Measurements from ENCODE around the gene FLRT2. TPM values are rescaled to one million over a fixed set of nuclear protein-coding genes. Genes with fewer than 3 reads are reported as not detected.

Gene FLRT2
- total RNA-seq, 1 experiment from 2014 or later, result 2.1 TPM

DNA sequence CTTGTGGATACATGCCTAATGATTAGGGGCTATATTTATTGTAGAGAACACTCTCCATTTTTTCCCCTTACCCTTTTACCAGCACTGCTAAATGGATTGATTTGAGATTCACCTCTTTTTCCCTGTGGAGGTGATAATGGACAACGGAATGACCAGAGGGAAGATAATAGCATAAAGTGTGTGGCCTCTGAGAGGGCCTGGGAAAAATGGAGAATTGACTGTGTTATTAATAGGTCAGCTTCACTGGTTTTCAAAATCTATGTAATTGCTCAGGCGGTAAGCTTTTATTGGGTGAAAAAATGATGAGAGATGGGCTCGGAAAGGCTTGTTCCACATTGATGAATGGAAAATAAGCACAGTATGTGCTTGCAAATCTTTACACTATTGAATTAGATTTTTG, 15.8 kb downstream of the FLRT2 start:
- Histone ChIP-seq H3K36me3 (ENCODE audit: low read depth) (no peaks in the 10 kb centered on the region), H3K27ac (no peak overlapping the region), H2AFZ (no peak overlapping the region), H3K4me1 (replicated peaks; ENCODE audit: insufficient read depth) (no peaks in the 10 kb centered on the region), H3K9me2 (ENCODE audit: insufficient read depth) (no peaks in the 10 kb centered on the region), H4K20me1 (ENCODE audit: insufficient read depth) (no peaks in the 10 kb centered on the region), H3K9me3 (ENCODE audit: insufficient read depth, low read depth) (no peaks in the 10 kb centered on the region), H3K79me2 (ENCODE audit: low read depth) (no peaks in the 10 kb centered on the region), H3K27me3 (ENCODE audit: insufficient read depth, low read depth) (no peaks in the 10 kb centered on the region), H3K4me2 (no peak overlapping the region), H3F3A (ENCODE audit: insufficient read depth, low read depth) (no peaks in the 10 kb centered on the region), H3K4me3 (no peak overlapping the region)
- CTCF ChIA-PET, result no interaction called here
- TF ChIP-seq EZH2 (IDR thresholded peaks at IDR 0.05; ENCODE audit: low read depth), result no peak
- no peak for TF ChIP-seq CTCF (conservative IDR thresholded peaks at IDR 0.05)
- POLR2A ChIA-PET (ENCODE audit: unreplicated experiment), result no interaction called here
- no TSS peak for BruUV-seq (replicated peaks)
- DNase-seq, result no peak
- intact Hi-C loops (cut with micrococcal nuclease; ENCODE audit: unreplicated experiment), result no loop called here

GRCh38 chr14:85546390-85546789, 16.4 kb downstream of the FLRT2 start:
- CTCF ChIA-PET, result no interaction called here
- no peak overlapping the region for H3K4me2 ChIP-seq

DNA sequence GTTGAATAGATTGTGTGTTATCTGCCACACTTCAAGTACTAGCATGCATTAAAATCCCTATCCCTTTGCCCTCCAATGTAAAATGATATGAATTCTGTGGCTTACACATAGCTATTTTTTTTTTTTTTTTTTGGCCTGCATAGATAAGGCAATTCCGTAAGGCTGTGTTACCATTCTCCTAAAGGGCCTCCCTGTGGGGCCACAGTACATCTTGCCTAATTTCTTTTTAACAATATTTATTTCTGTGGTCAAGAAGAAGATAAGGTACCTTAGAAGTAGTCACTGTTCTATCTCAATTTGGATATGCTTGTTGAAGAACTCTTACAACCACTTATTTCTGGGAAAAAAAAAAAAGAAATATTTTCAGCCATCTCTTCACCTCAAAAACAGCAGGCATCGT, 19.8 kb downstream of the FLRT2 start:
- H3K4me1 ChIP-seq (replicated peaks; ENCODE audit: insufficient read depth), result no peaks in the 10 kb centered on the region
- no peaks in the 10 kb centered on the region for H3F3A ChIP-seq (ENCODE audit: insufficient read depth, low read depth)
- no peaks in the 10 kb centered on the region for H3K9me3 ChIP-seq (ENCODE audit: insufficient read depth, low read depth)
- H3K9me2 ChIP-seq (ENCODE audit: insufficient read depth), result no peaks in the 10 kb centered on the region
- ChIA-PET POLR2A (ENCODE audit: unreplicated experiment) (no interaction called here), CTCF (no interaction called here)
- no peak overlapping the region for H3K4me3 ChIP-seq
- no peaks in the 10 kb centered on the region for H3K79me2 ChIP-seq (ENCODE audit: low read depth)
- H3K36me3 ChIP-seq (ENCODE audit: low read depth), result no peaks in the 10 kb centered on the region
- BruUV-seq (replicated peaks), result no TSS peak
- no peak for TF ChIP-seq EZH2 (IDR thresholded peaks at IDR 0.05; ENCODE audit: low read depth)
- TF ChIP-seq CTCF (conservative IDR thresholded peaks at IDR 0.05), result no peak
- no peak overlapping the region for H3K27ac ChIP-seq
- intact Hi-C loops (cut with micrococcal nuclease; ENCODE audit: unreplicated experiment), result no loop called here
- DNase-seq, result no peak
- no peaks in the 10 kb centered on the region for H3K27me3 ChIP-seq (ENCODE audit: insufficient read depth, low read depth)
- H4K20me1 ChIP-seq (ENCODE audit: insufficient read depth), result no peaks in the 10 kb centered on the region
- no peak overlapping the region for H3K4me2 ChIP-seq
- H2AFZ ChIP-seq, result no peak overlapping the region

More at GRCh38 chr14:85546390-85546789, 16.4 kb downstream of the FLRT2 start:
- Histone ChIP-seq H3K27ac (no peak overlapping the region), H3K36me3 (ENCODE audit: low read depth) (no peaks in the 10 kb centered on the region), H3F3A (ENCODE audit: insufficient read depth, low read depth) (no peaks in the 10 kb centered on the region), H3K27me3 (ENCODE audit: insufficient read depth, low read depth) (no peaks in the 10 kb centered on the region), H3K79me2 (ENCODE audit: low read depth) (no peaks in the 10 kb centered on the region), H2AFZ (no peak overlapping the region), H3K9me2 (ENCODE audit: insufficient read depth) (no peaks in the 10 kb centered on the region), H3K4me1 (replicated peaks; ENCODE audit: insufficient read depth) (no peaks in the 10 kb centered on the region), H4K20me1 (ENCODE audit: insufficient read depth) (no peaks in the 10 kb centered on the region), H3K9me3 (ENCODE audit: insufficient read depth, low read depth) (no peaks in the 10 kb centered on the region), H3K4me3 (no peak overlapping the region)
- no peak for DNase-seq
- no TSS peak for BruUV-seq (replicated peaks)
- POLR2A ChIA-PET (ENCODE audit: unreplicated experiment), result no interaction called here
- intact Hi-C loops (cut with micrococcal nuclease; ENCODE audit: unreplicated experiment), result no loop called here
- no peak for TF ChIP-seq EZH2 (IDR thresholded peaks at IDR 0.05; ENCODE audit: low read depth)

- no peak overlapping the region for H3K4me2 ChIP-seq
- H3K9me3 ChIP-seq (ENCODE audit: insufficient read depth, low read depth), result no peaks in the 10 kb centered on the region
- no peak overlapping the region for H3K27ac ChIP-seq
- no peaks in the 10 kb centered on the region for H3K79me2 ChIP-seq (ENCODE audit: low read depth)
- no TSS peak for BruUV-seq (replicated peaks)
- intact Hi-C loops (cut with micrococcal nuclease; ENCODE audit: unreplicated experiment), result no loop called here
- H2AFZ ChIP-seq, result no peak overlapping the region
- ChIA-PET CTCF (no interaction called here), POLR2A (ENCODE audit: unreplicated experiment) (no interaction called here)
- H3K27me3 ChIP-seq (ENCODE audit: insufficient read depth, low read depth), result no peaks in the 10 kb centered on the region
- H3F3A ChIP-seq (ENCODE audit: insufficient read depth, low read depth), result no peaks in the 10 kb centered on the region
- no peaks in the 10 kb centered on the region for H3K9me2 ChIP-seq (ENCODE audit: insufficient read depth)
- no peak for DNase-seq
- no peaks in the 10 kb centered on the region for H4K20me1 ChIP-seq (ENCODE audit: insufficient read depth)
- H3K4me3 ChIP-seq, result no peak overlapping the region
- TF ChIP-seq EZH2 (IDR thresholded peaks at IDR 0.05; ENCODE audit: low read depth) (no peak), CTCF (conservative IDR thresholded peaks at IDR 0.05) (no peak)
- H3K36me3 ChIP-seq (ENCODE audit: low read depth), result no peaks in the 10 kb centered on the region
- no peaks in the 10 kb centered on the region for H3K4me1 ChIP-seq (replicated peaks; ENCODE audit: insufficient read depth)
Measured at GRCh38 chr14:85554106-85554505, 24.2 kb downstream of the FLRT2 start.
